Upper lobe of left lung (tissue), 4 donors: ENCODE data around the gene SIVA1.

Experiments used
- CTCF ChIP-seq, 6 experiments: fragments of 450-650 bp in 4 of 6; fragments of 200-600 bp in 2 of 6; sonication (generic) in 2 of 6; IDR thresholded peaks; one replicate each; pipeline ENCODE4 v1.5.1; 2016 to 2019; ENCODE audit warnings: antibody characterized with exemption in 6 of 6
- EP300 ChIP-seq, 4 donors: sonication (generic); formaldehyde crosslinking; IDR thresholded peaks; one replicate each; pipeline ENCODE4 v1.5.1; 2017; ENCODE audit warnings: antibody characterized with exemption in 4 of 4, control low read depth in 2 of 4
- POLR2AphosphoS5 ChIP-seq, 2 donors: sonication (generic); formaldehyde crosslinking; IDR thresholded peaks; one replicate each; pipeline ENCODE4 v1.5.1; 2017; ENCODE audit warnings: antibody characterized with exemption in 2 of 2

GRCh38 chr14:104714681-104715080 lies 38.3 kb upstream of the SIVA1 start:
- no peak for TF ChIP-seq POLR2AphosphoS5 (IDR thresholded peaks at IDR 0.05)
- TF ChIP-seq EP300 (IDR thresholded peaks at IDR 0.05), result no peak
- TF ChIP-seq CTCF (IDR thresholded peaks at IDR 0.05), result no peak
